ENCODE data around the gene KLB. TPM values are rescaled to one million over a fixed set of nuclear protein-coding genes. Genes with fewer than 3 reads are reported as not detected.
A peak's percentile ranks its signal among the peaks of the same experiment; 100 is the strongest.

KLB gene
- total RNA-seq, 1 experiment from 2014 or later: not detected

- DNase-seq: no peak
- 0 out of 2 replicates have a peak, but pooled peaks cover 14% of the 10 kb centered on the region for H3K4me1 ChIP-seq (replicated peaks; ENCODE audit: insufficient read depth)
- TF ChIP-seq CTCF (conservative IDR thresholded peaks at IDR 0.05) (no peak), EZH2 (IDR thresholded peaks at IDR 0.05; ENCODE audit: low read depth) (no peak)
- no peak overlapping the region for H2AFZ ChIP-seq
- no peaks in the 10 kb centered on the region for H3K9me3 ChIP-seq (ENCODE audit: insufficient read depth, low read depth)
- H4K20me1 ChIP-seq (ENCODE audit: insufficient read depth): peaks cover 11% of the 10 kb centered on the region
- H3K27ac ChIP-seq: no peak overlapping the region
- no peaks in the 10 kb centered on the region for H3K9me2 ChIP-seq (ENCODE audit: insufficient read depth)
- ChIA-PET CTCF (no interaction called here), POLR2A (ENCODE audit: unreplicated experiment) (no interaction called here)
- H3K27me3 ChIP-seq (ENCODE audit: insufficient read depth, low read depth): no peaks in the 10 kb centered on the region
- H3K4me3 ChIP-seq: no peak overlapping the region
- intact Hi-C loops (cut with micrococcal nuclease; ENCODE audit: unreplicated experiment): no loop called here
- peaks cover 80% of the 10 kb centered on the region for H3K79me2 ChIP-seq (ENCODE audit: low read depth)
- BruUV-seq (replicated peaks): no TSS peak
- no peak overlapping the region for H3K4me2 ChIP-seq
- H3K36me3 ChIP-seq (ENCODE audit: low read depth): 0 out of 2 replicates have a peak, but pooled peaks cover 5% of the 10 kb centered on the region
- peaks cover 7% of the 10 kb centered on the region; the same call in 1 of the 2 replicates for H3F3A ChIP-seq (ENCODE audit: insufficient read depth, low read depth)
Observed at GRCh38 chr4:39362827-39363226, 43.9 kb upstream of the KLB start.

- Histone ChIP-seq H3K79me2 (ENCODE audit: low read depth) (peaks cover 69% of the 10 kb centered on the region), H3K27ac (no peak overlapping the region), H3K4me2 (peak overlapping the region; percentile 49; the same call in 1 of the 2 replicates), H3K27me3 (ENCODE audit: insufficient read depth, low read depth) (no peaks in the 10 kb centered on the region), H4K20me1 (ENCODE audit: insufficient read depth) (peaks cover 9% of the 10 kb centered on the region; the same call in 1 of the 2 replicates), H3K9me3 (ENCODE audit: insufficient read depth, low read depth) (no peaks in the 10 kb centered on the region), H3K4me3 (no peak overlapping the region; the same call in 1 of the 2 replicates), H2AFZ (no peak overlapping the region), H3K9me2 (ENCODE audit: insufficient read depth) (no peaks in the 10 kb centered on the region), H3K36me3 (ENCODE audit: low read depth) (0 out of 2 replicates have a peak, but pooled peaks cover 5% of the 10 kb centered on the region), H3F3A (ENCODE audit: insufficient read depth, low read depth) (peaks cover 7% of the 10 kb centered on the region; the same call in 1 of the 2 replicates), H3K4me1 (replicated peaks; ENCODE audit: insufficient read depth) (0 out of 2 replicates have a peak, but pooled peaks cover 14% of the 10 kb centered on the region)
- ChIA-PET CTCF (no interaction called here), POLR2A (ENCODE audit: unreplicated experiment) (no interaction called here)
- TF ChIP-seq CTCF (conservative IDR thresholded peaks at IDR 0.05) (no peak), EZH2 (IDR thresholded peaks at IDR 0.05; ENCODE audit: low read depth) (no peak)
- DNase-seq: no peak
- no TSS peak for BruUV-seq (replicated peaks)
- intact Hi-C loops (cut with micrococcal nuclease; ENCODE audit: unreplicated experiment): no loop called here
Observed at GRCh38 chr4:39363773-39364393, 42.8 kb upstream of the KLB start.

- no peaks in the 10 kb centered on the region for H3K27me3 ChIP-seq (ENCODE audit: insufficient read depth, low read depth)
- intact Hi-C loops (cut with micrococcal nuclease; ENCODE audit: unreplicated experiment): no loop called here
Observed at GRCh38 chr4:39365360-39365759, 41.4 kb upstream of the KLB start.

More at GRCh38 chr4:39365360-39365759, 41.4 kb upstream of the KLB start:
- Histone ChIP-seq H3K4me3 (peak overlapping the region; percentile 86), H3K9me2 (ENCODE audit: insufficient read depth) (no peaks in the 10 kb centered on the region), H3F3A (ENCODE audit: insufficient read depth, low read depth) (peaks cover 7% of the 10 kb centered on the region; the same call in 1 of the 2 replicates), H3K9me3 (ENCODE audit: insufficient read depth, low read depth) (no peaks in the 10 kb centered on the region), H4K20me1 (ENCODE audit: insufficient read depth) (peaks cover 9% of the 10 kb centered on the region; the same call in 1 of the 2 replicates), H2AFZ (peak overlapping the region; percentile 90), H3K27ac (peak overlapping the region; percentile 52), H3K4me2 (peak overlapping the region; percentile 87), H3K36me3 (ENCODE audit: low read depth) (0 out of 2 replicates have a peak, but pooled peaks cover 5% of the 10 kb centered on the region), H3K4me1 (replicated peaks; ENCODE audit: insufficient read depth) (0 out of 2 replicates have a peak, but pooled peaks cover 14% of the 10 kb centered on the region), H3K79me2 (ENCODE audit: low read depth) (peaks cover 58% of the 10 kb centered on the region)
- no peak for DNase-seq
- TF ChIP-seq CTCF (conservative IDR thresholded peaks at IDR 0.05) (no peak), EZH2 (IDR thresholded peaks at IDR 0.05; ENCODE audit: low read depth) (no peak)
- POLR2A ChIA-PET (ENCODE audit: unreplicated experiment): interaction anchor here (0.5 to 0.7 kb wide), 3 partner anchors 17 to 679 kb away, joined by 3 to 6 read pairs (median 4); no protein-coding TSS in a partner anchor
- CTCF ChIA-PET: interaction anchor here (0.7 kb wide), 2 partner anchors 25 to 43 kb away, joined by 3 read pairs; no protein-coding TSS in a partner anchor
- no TSS peak for BruUV-seq (replicated peaks)

All from PC-9 (cell line).